ENCODE results near the gene SESN1.

DNA sequence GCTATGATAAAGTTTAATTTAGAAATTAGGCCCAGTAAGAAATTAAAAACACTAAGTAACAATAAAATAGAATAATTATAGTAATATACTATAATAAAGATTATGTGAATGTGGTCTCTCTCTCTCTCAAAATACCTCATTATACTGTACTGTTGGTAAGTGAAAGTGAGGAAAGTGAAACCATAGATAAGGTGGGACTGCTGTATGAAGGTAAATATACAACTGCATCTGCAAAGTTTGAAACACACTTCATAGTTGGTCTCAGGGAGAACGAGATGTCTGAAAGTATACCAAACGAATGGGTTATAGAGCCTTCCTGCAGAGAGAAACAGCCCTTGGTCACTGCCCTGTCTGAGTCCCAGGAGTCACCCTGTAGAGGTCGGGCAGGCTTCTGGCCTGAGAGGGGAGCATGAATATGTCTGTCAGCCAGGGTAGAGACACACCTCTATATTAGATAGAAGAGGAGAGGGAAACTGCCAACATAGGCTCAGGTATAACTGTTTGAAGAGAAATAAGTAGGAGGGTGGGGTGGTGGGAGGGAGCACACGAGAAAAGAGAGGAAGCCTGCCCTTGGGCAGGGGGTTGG, 31.8 kb downstream of the SESN1 start:
- TF ChIP-seq, protein P1, sequence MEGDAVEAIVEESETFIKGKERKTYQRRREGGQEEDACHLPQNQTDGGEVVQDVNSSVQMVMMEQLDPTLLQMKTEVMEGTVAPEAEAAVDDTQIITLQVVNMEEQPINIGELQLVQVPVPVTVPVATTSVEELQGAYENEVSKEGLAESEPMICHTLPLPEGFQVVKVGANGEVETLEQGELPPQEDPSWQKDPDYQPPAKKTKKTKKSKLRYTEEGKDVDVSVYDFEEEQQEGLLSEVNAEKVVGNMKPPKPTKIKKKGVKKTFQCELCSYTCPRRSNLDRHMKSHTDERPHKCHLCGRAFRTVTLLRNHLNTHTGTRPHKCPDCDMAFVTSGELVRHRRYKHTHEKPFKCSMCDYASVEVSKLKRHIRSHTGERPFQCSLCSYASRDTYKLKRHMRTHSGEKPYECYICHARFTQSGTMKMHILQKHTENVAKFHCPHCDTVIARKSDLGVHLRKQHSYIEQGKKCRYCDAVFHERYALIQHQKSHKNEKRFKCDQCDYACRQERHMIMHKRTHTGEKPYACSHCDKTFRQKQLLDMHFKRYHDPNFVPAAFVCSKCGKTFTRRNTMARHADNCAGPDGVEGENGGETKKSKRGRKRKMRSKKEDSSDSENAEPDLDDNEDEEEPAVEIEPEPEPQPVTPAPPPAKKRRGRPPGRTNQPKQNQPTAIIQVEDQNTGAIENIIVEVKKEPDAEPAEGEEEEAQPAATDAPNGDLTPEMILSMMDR (IDR thresholded peaks at IDR 0.05) = no peak
- no peak for TF ChIP-seq POLR2A (IDR thresholded peaks at IDR 0.05)
